ENCODE measurements around the gene SDHB. TPM values are rescaled to one million over a fixed set of nuclear protein-coding genes. Genes with fewer than 3 reads are reported as not detected.

Gene SDHB
- total RNA-seq, 1 experiment from 2014 or later = 159 TPM

GRCh38 chr1:17061892-17062291 is 8.1 kb upstream of the SDHB start:
- no peaks in the 10 kb centered on the region for H3K36me3 ChIP-seq (ENCODE audit: control insufficient read depth in 1 of 2, insufficient read depth in 2 of 2, low read length in 2 of 2)
- TF ChIP-seq REST (IDR thresholded peaks at IDR 0.05; ENCODE audit: low read depth) = no peak
- no peak for TF ChIP-seq EGR1 (IDR thresholded peaks at IDR 0.05; ENCODE audit: low read depth)
- no peak for TF ChIP-seq SIN3A (IDR thresholded peaks at IDR 0.05; ENCODE audit: low read depth)
- no peak for TF ChIP-seq SRF (IDR thresholded peaks at IDR 0.05; ENCODE audit: low read depth)
- intact Hi-C loops (cut with micrococcal nuclease) = loop anchor here (5.0 kb wide), 1 partner anchor 210 kb away; no protein-coding TSS in a partner anchor
- no peak overlapping the region for H3K9ac ChIP-seq (ENCODE audit: low read length)
- H3K4me3 ChIP-seq (replicated peaks in 1 of 2; ENCODE audit: low read depth in 1 of 2, low read length in 2 of 2) = no peak overlapping the region
- no peak overlapping the region for H2AFZ ChIP-seq (ENCODE audit: low read depth, low read length, poor library complexity, severe bottlenecking)
- H3K79me2 ChIP-seq (ENCODE audit: insufficient read depth, low read length) = no peaks in the 10 kb centered on the region
- no TSS peak for BruUV-seq (replicated peaks)
- CTCF ChIA-PET = interaction anchor here (1.2 kb wide), 1 partner anchor 344 kb away, joined by 3 read pairs; no protein-coding TSS in a partner anchor
- peaks cover 0 to 16% of the 10 kb centered on the region in 2 experiments; a peak in 2 of 4 replicates for H3K4me1 ChIP-seq (ENCODE audit: control insufficient read depth in 1 of 2, insufficient read depth in 2 of 2, low read length in 2 of 2)
- no peak overlapping the region for H3K27ac ChIP-seq (ENCODE audit: low read depth, low read length)
- POLR2A ChIA-PET = no interaction called here
- H3K9me3 ChIP-seq (ENCODE audit: control insufficient read depth in 1 of 2, insufficient read depth in 1 of 2, low read depth in 1 of 2, low read length in 2 of 2) = no peaks in the 10 kb centered on the region; a peak in 1 of 4 replicates
- no peaks in the 10 kb centered on the region for H3K9me2 ChIP-seq (ENCODE audit: insufficient read depth)
- H3K4me2 ChIP-seq (ENCODE audit: low read length) = no peak overlapping the region
- no peaks in the 10 kb centered on the region for H3K27me3 ChIP-seq (ENCODE audit: insufficient read depth, low read length)
- H4K20me1 ChIP-seq (ENCODE audit: insufficient read depth) = no peaks in the 10 kb centered on the region
- RAD21 ChIA-PET (ENCODE audit: low non-redundant PET in 1 of 2, low total read pairs in 2 of 2, uncharacterized antibody in 2 of 2, unreplicated experiment in 2 of 2) = no interaction called here
- DNase-seq (ENCODE audit: low read depth, low spot score) = no peak
- ATAC-seq = no peak

DNA sequence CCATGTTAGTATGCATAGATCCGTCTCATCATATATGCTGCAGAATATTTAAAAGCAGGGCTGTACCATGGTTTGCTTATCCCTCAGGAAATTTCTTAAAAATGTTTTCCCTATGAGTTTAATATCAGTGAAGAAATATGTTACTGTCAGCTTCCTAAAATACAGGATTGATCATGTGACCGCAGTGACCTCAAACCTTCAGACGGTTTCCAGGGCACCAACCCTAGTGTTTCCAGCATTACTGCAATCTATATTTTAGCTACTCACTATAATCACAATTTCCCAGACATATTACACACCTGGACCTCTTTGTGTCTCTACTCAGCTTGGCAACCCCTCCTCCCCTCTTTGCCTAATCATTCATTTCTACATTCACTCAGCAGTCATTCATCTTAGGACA is 7.7 kb upstream of the SDHB start:
- H3K4me1 ChIP-seq (ENCODE audit: control insufficient read depth in 1 of 2, insufficient read depth in 2 of 2, low read length in 2 of 2) = peaks cover 0 to 16% of the 10 kb centered on the region in 2 experiments; a peak in 2 of 4 replicates
- BruUV-seq (replicated peaks) = no TSS peak
- no peak overlapping the region for H3K27ac ChIP-seq (ENCODE audit: low read depth, low read length)
- H4K20me1 ChIP-seq (ENCODE audit: insufficient read depth) = no peaks in the 10 kb centered on the region
- no peaks in the 10 kb centered on the region for H3K79me2 ChIP-seq (ENCODE audit: insufficient read depth, low read length)
- RAD21 ChIA-PET (ENCODE audit: low non-redundant PET in 1 of 2, low total read pairs in 2 of 2, uncharacterized antibody in 2 of 2, unreplicated experiment in 2 of 2) = no interaction called here
- no peaks in the 10 kb centered on the region; a peak in 1 of 4 replicates for H3K9me3 ChIP-seq (ENCODE audit: control insufficient read depth in 1 of 2, insufficient read depth in 1 of 2, low read depth in 1 of 2, low read length in 2 of 2)
- H3K4me3 ChIP-seq (replicated peaks in 1 of 2; ENCODE audit: low read depth in 1 of 2, low read length in 2 of 2) = no peak overlapping the region
- no peak overlapping the region for H2AFZ ChIP-seq (ENCODE audit: low read depth, low read length, poor library complexity, severe bottlenecking)
- intact Hi-C loops (cut with micrococcal nuclease) = loop anchor here (5.0 kb wide), 1 partner anchor 211 kb away; no protein-coding TSS in a partner anchor
- ATAC-seq = no peak
- TF ChIP-seq POLR2A (IDR thresholded peaks at IDR 0.05; ENCODE audit: borderline replicate concordance, extremely low read depth, insufficient read depth, insufficient read length) (no peak), RAD21 (IDR thresholded peaks at IDR 0.05; ENCODE audit: low read depth) (no peak), POLR2AphosphoS5 (IDR thresholded peaks at IDR 0.05; ENCODE audit: low read depth, low read length) (no peak), ZBTB33 (IDR thresholded peaks at IDR 0.05; ENCODE audit: extremely low read depth, insufficient replicate concordance, low read length) (no peak), EZH2phosphoT487 (IDR thresholded peaks at IDR 0.05; ENCODE audit: borderline replicate concordance) (no peak), SP1 (IDR thresholded peaks at IDR 0.05; ENCODE audit: low read depth) (no peak), EGR1 (IDR thresholded peaks at IDR 0.05; ENCODE audit: low read depth) (no peak), EZH2 (IDR thresholded peaks at IDR 0.05) (no peak), JUND (IDR thresholded peaks at IDR 0.05) (no peak), TCF7L2 (IDR thresholded peaks at IDR 0.05; ENCODE audit: borderline replicate concordance, extremely low read depth, insufficient read depth, insufficient read length) (no peak), ZNF274 (IDR thresholded peaks at IDR 0.05; ENCODE audit: low read depth, low read length) (no peak), SIN3A (IDR thresholded peaks at IDR 0.05; ENCODE audit: low read depth) (no peak)
- DNase-seq (ENCODE audit: low read depth, low spot score) = no peak
- no peak overlapping the region for H3K9ac ChIP-seq (ENCODE audit: low read length)
- CTCF ChIA-PET = interaction anchor here (0.7 to 1.2 kb wide), 2 partner anchors 14 to 345 kb away, joined by 3 read pairs; no protein-coding TSS in a partner anchor
- H3K4me2 ChIP-seq (ENCODE audit: low read length) = no peak overlapping the region
- POLR2A ChIA-PET = no interaction called here
- H3K36me3 ChIP-seq (ENCODE audit: control insufficient read depth in 1 of 2, insufficient read depth in 2 of 2, low read length in 2 of 2) = no peaks in the 10 kb centered on the region
- no peaks in the 10 kb centered on the region for H3K9me2 ChIP-seq (ENCODE audit: insufficient read depth)
- no peaks in the 10 kb centered on the region for H3K27me3 ChIP-seq (ENCODE audit: insufficient read depth, low read length)
